GM10847 (cell line): Measurements from ENCODE around the gene NUMA1.

ENCODE experiments used
- POLR2A ChIP-seq: IDR thresholded peaks from 2 replicates; pipeline ENCODE4 v1.6.1; 2011; ENCODE audit not compliant: insufficient read length; ENCODE audit errors: extremely low read depth

Gene NUMA1

GRCh38 chr11:72004515-72005346, 75.6 kb downstream of the NUMA1 start:
- TF ChIP-seq POLR2A, result no peak

DNA sequence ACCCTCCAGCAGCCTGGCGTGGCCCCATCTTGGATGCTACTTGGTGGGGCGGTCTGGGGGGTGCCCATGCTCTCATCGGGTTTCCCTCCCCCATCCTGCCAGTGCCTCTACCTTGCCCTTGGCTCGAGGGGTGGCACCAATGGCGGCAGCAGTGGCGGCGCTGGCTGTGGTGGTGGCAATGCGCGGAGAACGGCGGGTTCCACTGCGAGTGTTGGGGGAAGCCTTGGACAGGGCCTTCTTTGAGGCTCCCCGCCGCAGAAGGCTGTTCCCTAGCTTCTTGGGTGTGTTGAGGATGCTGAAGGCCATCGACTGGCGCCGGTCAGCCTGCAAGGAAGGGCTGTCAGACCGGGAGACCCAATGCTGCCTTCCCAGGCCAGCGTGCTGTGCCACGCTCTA, 76.6 kb downstream of the NUMA1 start:
- no peak for TF ChIP-seq POLR2A

GRCh38 chr11:72002841-72003775, 77.2 kb downstream of the NUMA1 start:
- TF ChIP-seq POLR2A, result peak; percentile 10

- no peak for TF ChIP-seq POLR2A
Measured at GRCh38 chr11:72001834-72002591, 78.3 kb downstream of the NUMA1 start.

- no peak for TF ChIP-seq POLR2A
Measured at GRCh38 chr11:72001285-72001684, 79.1 kb downstream of the NUMA1 start.

GRCh38 chr11:72000202-72000867, 80.0 kb downstream of the NUMA1 start:
- TF ChIP-seq POLR2A, result no peak

GRCh38 chr11:71999798-72000197, 80.5 kb downstream of the NUMA1 start:
- no peak for TF ChIP-seq POLR2A

GRCh38 chr11:71999362-71999761, 81.0 kb downstream of the NUMA1 start:
- TF ChIP-seq POLR2A, result no peak

- no peak for TF ChIP-seq POLR2A
Measured at GRCh38 chr11:71998649-71999310, 81.6 kb downstream of the NUMA1 start, which contains the start of gene IL18BP. IL18BP (plus strand) TSS chr11:71998909; CDS start chr11:71999985, 1,076 bp downstream.

GRCh38 chr11:71998061-71998460, 82.3 kb downstream of the NUMA1 start:
- TF ChIP-seq POLR2A, result no peak

DNA sequence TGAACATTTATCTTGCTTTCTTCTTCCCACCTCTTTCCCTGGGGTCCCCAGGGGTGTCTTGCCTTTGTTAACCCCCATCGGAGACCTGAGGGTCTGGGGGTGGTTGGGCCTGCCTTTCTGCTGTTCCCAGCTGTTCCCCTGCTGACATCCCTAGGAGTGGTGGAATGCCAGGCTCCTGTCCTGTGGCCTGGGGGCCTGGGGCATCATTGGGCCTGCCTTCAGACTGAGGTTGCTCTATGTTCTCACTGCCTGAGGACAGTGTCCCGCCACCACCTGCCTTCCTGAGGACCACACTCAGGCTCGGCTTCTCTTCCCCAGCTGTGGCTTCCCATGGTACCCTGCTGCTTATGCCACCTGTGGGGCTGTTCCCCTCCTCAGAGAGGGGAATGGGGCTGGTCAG, 82.7 kb downstream of the NUMA1 start:
- TF ChIP-seq POLR2A, result no peak

DNA sequence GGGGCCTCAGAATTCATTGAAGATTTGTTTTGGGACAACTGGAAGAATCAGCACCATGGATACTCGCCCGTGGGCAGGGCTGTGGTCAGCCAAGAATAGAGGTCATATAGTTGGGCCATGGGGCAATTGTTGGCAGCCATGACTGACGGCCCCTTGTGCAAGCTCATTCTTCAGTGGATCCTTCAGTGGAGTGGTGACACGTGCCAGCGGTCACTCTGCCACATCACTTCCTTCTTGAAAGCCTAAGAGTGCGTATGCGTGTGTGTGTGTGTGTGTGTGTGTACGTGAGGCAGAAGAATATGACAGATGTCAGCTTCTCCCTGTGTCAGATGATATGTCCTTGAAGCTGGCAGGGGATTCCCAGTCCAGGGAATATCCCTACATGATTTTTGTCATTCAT, 83.4 kb downstream of the NUMA1 start:
- no peak for TF ChIP-seq POLR2A

- no peak for TF ChIP-seq POLR2A
Measured at GRCh38 chr11:71996517-71996916, 83.8 kb downstream of the NUMA1 start.

DNA sequence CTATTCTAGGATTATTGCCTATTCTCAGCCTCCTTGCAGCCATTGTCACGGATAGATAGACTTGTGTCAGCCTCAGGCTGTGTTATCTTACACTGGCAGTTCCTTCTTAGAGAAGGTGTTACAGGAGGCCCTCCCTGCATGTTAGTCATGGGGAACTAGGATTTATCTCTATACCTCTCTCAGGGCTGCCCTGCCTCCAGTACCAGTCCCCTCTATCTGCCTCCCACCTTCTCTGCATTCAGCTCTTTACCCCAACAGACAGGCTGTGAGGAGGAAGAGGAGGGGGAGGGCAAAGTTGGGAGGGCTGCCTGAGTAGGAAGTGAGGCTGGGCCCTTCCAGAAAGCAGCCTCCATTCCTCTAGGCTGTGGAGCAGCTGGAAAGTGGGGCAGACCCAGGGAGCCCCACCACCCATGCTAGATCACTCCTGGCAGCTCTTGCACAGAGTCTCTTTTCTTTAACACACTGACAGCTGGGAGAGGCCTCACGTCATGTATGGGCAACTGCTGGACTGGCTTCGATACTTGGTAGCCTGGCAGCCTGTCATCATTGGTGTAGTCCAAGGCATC, 84.5 kb downstream of the NUMA1 start:
- TF ChIP-seq POLR2A, result no peak
